ENCODE results near the gene LY6G5B. TPM values are rescaled to one million over a fixed set of nuclear protein-coding genes. Genes with fewer than 3 reads are reported as not detected.

Gene LY6G5B
- polyA plus RNA-seq, 10 donors, result 5.6 to 24.0 (median 10.9) TPM

DNA sequence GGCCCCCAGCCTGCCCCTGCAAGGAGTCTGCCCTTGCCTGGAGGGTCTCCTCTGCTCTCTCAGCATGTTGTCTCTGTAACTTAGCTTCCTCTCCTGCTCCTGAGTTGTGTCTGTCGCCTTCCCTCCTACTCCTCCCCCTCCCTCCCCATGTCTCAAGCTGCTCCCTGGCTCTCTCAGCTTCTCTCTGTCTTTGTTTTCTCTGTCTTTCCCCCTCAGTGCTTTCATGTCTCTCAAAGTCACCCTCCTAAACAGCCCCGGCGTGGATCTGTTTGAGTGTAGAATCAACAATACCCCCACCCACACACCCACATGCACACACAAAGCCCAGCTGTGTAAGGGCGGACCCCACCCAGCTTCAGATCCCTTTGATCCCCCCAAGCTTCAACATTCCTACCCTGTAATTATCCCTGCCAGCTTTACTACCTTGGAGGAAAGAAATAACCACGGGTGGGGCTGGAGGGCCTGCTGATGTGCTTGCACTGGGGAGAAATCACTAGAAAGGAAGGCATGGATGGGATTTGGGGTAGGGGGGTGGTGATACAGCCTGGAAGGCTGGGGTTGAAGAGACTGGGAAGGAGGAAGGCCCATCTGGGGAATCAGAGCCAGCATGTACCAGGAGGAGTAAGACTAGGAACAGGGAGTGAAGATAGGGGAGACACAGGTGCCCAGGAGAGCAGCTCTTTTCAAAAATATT is 44.4 kb downstream of the LY6G5B start:
- no peak for DNase-seq

DNA sequence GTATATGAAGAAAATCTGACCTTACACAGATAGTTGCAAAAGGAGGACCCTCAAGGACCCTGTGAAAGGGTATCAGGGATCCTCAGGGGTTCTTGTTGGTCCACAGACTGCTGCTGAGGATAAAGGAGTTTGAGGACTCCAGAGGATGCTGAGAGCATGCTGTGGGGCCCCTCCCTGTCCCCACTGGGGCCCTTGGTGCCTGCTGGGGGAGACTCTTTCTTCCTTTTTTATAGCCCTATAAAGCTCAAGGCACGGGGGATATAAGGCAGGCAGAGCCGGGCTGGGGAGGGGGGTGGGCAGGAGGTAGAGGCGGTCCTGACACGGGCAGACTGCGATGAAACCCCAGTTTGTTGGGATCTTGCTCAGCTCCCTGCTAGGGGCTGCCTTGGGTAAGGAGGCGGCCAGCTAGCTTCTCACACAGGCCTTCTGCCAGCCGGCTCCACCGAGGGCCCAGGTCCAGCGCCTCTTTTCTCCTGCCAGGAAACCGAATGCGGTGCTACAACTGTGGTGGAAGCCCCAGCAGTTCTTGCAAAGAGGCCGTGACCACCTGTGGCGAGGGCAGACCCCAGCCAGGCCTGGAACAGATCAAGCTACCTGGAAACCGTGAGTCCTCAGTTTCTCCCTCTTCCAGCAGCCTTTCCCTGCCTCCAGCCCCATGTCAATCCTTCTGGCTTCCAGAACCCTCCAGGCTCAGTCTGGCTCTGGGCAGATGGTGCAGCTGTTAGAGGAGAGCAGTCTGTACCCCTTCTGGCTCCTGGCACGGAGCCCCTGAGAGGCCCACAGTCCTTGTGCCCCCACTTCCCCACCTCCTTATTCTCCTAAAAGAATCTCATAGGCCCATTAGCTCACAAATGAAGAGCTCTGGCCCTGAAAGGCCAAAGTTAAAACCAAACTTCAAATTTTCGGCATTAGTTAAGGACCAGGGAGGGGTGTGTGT is 45.5 kb downstream of the LY6G5B start, which contains the start of gene LY6G6D:
Gene LY6G6D, plus strand, starts transcription at position 327 of the 937 bp plus-strand sequence. Its CDS starts 8 bp downstream, at position 335.
- peak in 1 of 3 donors; percentile 40 for DNase-seq

DNA sequence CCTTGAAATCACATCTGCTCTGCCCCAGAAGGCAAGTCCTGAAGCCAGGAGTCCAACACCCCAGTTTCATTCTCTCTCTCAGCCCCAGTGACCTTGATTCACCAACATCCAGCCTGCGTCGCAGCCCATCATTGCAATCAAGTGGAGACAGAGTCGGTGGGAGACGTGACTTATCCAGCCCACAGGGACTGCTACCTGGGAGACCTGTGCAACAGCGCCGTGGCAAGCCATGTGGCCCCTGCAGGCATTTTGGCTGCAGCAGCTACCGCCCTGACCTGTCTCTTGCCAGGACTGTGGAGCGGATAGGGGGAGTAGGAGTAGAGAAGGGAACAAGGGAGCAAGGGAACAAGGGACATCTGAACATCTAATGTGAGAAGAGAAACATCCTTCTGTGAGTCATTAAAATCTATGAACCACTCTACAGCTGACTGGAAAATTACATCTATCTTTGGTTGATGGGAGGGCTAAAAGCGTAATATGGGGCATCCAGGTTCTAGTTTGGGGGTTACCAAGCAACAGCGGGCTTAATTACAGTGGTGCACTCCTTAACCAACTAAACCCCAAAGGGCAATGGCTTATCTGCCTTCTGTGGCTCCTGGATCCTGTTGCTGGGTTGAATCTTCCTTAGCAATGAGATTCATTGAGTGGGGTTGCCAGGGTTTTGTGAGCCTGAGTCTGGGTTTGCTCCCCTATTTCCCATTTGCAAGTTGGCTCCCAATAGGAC is 47.9 kb downstream of the LY6G5B start:
- DNase-seq, result no peak

DNA sequence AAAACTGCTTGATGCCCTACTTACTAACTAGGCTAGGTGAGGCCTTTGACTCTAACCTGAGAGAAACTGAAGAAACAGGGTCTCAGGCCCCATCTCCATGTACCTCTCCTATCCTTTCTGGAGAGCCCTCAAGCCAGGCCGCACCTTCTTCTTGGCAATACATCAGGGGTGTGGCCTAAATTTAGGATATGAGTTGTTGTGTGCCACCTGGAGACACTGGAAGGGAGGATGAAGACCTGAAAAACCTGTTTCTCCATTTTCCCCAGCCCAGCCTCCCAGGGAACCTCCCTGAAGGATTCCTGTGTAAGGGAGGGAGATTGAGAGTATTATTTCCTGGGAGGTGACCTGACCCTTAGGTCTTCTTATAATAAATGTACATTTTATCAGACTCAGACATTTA is 48.5 kb downstream of the LY6G5B start:
- no peak for DNase-seq

DNA sequence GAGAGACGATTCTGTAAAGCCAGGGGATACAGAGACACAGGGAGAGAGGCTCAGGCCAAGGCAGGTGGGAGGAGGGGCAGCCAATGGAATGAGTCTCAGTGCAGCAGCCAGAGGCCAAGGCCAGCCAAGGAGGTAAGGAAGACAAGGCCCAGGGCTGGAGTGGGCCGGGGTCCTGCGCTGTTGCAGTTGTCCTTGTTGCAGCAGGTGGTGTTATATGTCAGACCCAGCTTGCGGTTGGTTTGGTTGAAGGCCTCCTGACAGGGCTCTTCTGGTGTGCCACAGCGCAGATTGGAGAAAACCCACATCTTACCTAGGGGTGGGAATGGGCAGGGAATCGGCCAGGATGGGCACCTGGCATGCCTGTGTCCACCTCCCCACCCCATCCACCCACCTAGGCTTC is 49.2 kb downstream of the LY6G5B start:
- DNase-seq, result no peak

DNA sequence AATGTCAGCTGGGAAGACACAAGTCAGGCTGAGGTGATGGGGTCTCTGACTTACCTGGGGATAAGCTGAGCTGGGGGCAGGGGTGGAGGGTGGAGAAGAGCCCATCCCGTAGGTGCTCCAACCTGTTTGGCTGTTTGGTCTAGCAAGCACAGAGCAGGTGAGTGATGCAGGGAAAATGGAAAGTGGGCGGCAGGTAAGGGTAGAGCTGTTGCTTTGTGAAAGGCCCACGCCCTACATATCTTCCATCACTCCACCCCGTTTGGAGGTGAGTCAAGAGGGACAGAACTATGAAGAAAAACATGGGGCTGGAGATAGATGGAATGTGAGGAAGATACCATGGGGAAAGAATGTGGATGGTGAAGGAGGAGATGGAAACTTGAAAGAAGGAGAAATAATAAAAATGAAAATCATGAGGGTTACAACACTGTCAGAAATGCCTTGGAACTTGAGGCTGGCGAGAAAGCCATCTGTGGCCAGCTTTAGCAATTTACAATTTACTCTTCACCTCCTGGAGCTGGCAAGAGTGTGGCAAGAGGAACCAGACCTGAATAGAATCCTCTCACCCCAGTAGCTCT is 50.5 kb downstream of the LY6G5B start:
- DNase-seq, result no peak

DNA sequence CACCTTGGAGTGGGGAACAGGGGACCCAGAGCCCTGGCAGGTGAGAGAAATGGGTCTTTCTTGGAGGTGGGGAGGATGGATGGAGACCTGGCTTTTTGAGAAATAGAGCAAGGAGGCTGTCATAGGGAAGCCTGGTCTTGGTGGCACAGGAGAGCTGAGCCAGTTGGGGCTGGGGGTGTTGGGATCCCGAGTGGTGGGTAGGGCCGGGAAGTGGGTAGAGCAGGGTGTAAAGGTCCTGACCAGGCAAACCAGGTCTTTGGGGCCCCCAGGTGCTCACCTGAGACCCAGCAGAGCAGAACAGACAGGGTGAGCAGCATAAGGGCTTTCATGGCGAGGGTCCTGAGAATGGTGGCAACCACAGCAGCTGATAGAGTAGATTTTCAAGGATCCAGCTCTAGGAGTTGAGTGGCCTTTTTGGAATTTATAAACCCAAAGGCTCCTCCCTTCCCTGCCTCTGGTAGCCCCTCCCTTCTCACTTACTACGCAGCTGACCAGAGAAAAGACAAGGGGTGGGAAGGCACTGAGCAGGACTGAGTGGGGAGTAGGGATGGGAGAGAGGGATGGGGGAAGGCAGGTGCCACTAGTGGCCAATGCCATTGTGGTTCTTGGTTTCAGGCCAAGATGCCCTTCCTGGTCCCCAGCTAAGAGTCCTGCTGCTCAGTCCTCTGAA is 51.7 kb downstream of the LY6G5B start, which contains the start of gene LY6G6C:
Gene LY6G6C, minus strand, starts transcription at position 396 of the 670 bp plus-strand sequence. Its CDS starts 67 bp downstream, at position 329.
- DNase-seq, result no peak

DNA sequence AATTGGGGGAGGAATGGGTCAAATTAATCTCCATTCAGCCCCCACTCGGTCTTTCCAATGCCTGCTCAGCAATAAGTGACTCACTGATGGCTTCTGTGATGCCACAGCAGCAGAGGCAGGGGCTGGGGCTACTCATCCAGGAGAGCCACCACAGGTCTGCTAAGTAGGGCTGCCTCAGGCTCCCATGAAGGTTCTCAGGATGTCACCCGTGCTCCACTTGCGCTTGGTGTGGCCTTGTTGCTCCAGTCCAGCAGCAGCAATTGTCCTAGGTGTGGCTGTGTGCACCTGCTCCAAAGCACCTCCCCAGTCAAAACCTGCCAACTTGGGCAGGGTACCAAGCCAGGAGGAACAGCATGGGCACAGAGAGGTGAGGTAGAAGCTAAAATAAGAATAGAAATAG is 52.4 kb downstream of the LY6G5B start:
- DNase-seq, result no peak

Other genes starting within 250 kb of the LY6G5B start
- gene MICB, start 171.8 kb upstream of the LY6G5B start, polyA plus RNA-seq (ENCODE audit: insufficient read length in 10 of 10), result 1 to 10 TPM in 5 of 10 donors, under 1 TPM in 5; 0.47 to 1.1 (median 0.99) TPM
- gene MCCD1, start 141.0 kb upstream of the LY6G5B start, polyA plus RNA-seq (ENCODE audit: insufficient read length in 10 of 10), result not detected
- 100 to 1,000 TPM; 292 to 441 (median 367) TPM for gene DDX39B, start 128.0 kb upstream of the LY6G5B start, polyA plus RNA-seq (ENCODE audit: insufficient read length in 10 of 10)
- 1 to 10 TPM; 2.5 to 5.9 (median 3.9) TPM for gene ATP6V1G2, start 123.4 kb upstream of the LY6G5B start, polyA plus RNA-seq (ENCODE audit: insufficient read length in 10 of 10)
- gene NFKBIL1, start 122.4 kb upstream of the LY6G5B start, polyA plus RNA-seq (ENCODE audit: insufficient read length in 10 of 10), result 10 to 100 TPM; 11.3 to 17.7 (median 14.4) TPM
- under 1 TPM in 6 of 10 donors, not detected in 4; 0.12 to 0.91 (median 0.21) TPM for gene LTA, start 97.7 kb upstream of the LY6G5B start, polyA plus RNA-seq (ENCODE audit: insufficient read length in 10 of 10)
- gene TNF, start 94.4 kb upstream of the LY6G5B start, polyA plus RNA-seq (ENCODE audit: insufficient read length in 10 of 10), result 1 to 10 TPM in 1 of 10 donors, under 1 TPM in 8, not detected in 1; 0.17 to 3.5 (median 0.29) TPM
- 10 to 100 TPM in 1 of 10 donors, 1 to 10 TPM in 6, under 1 TPM in 3; 0.67 to 32.2 (median 1.5) TPM for gene LTB, start 87.6 kb upstream of the LY6G5B start, polyA plus RNA-seq (ENCODE audit: insufficient read length in 10 of 10)
- gene LST1, start 83.7 kb upstream of the LY6G5B start, polyA plus RNA-seq (ENCODE audit: insufficient read length in 10 of 10), result 10 to 100 TPM in 1 of 10 donors, 1 to 10 TPM in 9; 4.1 to 10.9 (median 6.4) TPM
- under 1 TPM in 4 of 10 donors, not detected in 6; 0.20 to 0.59 (median 0.30) TPM for gene NCR3, start 77.0 kb upstream of the LY6G5B start, polyA plus RNA-seq (ENCODE audit: insufficient read length in 10 of 10)
- 10 to 100 TPM; 15.1 to 35.2 (median 23.0) TPM for gene AIF1, start 54.7 kb upstream of the LY6G5B start, polyA plus RNA-seq (ENCODE audit: insufficient read length in 10 of 10)
- 100 to 1,000 TPM; 112 to 149 (median 132) TPM for gene PRRC2A, start 49.3 kb upstream of the LY6G5B start, polyA plus RNA-seq (ENCODE audit: insufficient read length in 10 of 10)
- 100 to 1,000 TPM; 177 to 216 (median 198) TPM for gene BAG6, start 17.3 kb upstream of the LY6G5B start, polyA plus RNA-seq (ENCODE audit: insufficient read length in 10 of 10)
- 1 to 10 TPM; 2.6 to 5.7 (median 4.2) TPM for gene APOM, start 14.1 kb upstream of the LY6G5B start, polyA plus RNA-seq (ENCODE audit: insufficient read length in 10 of 10)
- gene C6orf47, start 9.2 kb upstream of the LY6G5B start, polyA plus RNA-seq (ENCODE audit: insufficient read length in 10 of 10), result 10 to 100 TPM; 11.4 to 16.0 (median 13.4) TPM
- 10 to 100 TPM; 10.1 to 16.9 (median 12.2) TPM for gene GPANK1, start 5.0 kb upstream of the LY6G5B start, polyA plus RNA-seq (ENCODE audit: insufficient read length in 10 of 10)
- gene CSNK2B, start 3.9 kb upstream of the LY6G5B start, polyA plus RNA-seq (ENCODE audit: insufficient read length in 10 of 10), result 100 to 1,000 TPM; 118 to 150 (median 138) TPM
- 1 to 10 TPM in 9 of 10 donors, under 1 TPM in 1; 0.68 to 5.1 (median 2.4) TPM for gene LY6G5C, start 11.1 kb downstream of the LY6G5B start, polyA plus RNA-seq (ENCODE audit: insufficient read length in 10 of 10)
- gene ABHD16A, start 33.3 kb downstream of the LY6G5B start, polyA plus RNA-seq (ENCODE audit: insufficient read length in 10 of 10), result 10 to 100 TPM; 36.3 to 50.0 (median 39.2) TPM
- gene LY6G6F, start 36.9 kb downstream of the LY6G5B start, polyA plus RNA-seq (ENCODE audit: insufficient read length in 10 of 10), result under 1 TPM in 3 of 10 donors, not detected in 7; 0.17 to 0.38 (median 0.20) TPM
- 1 to 10 TPM in 1 of 10 donors, under 1 TPM in 5, not detected in 4; 0.42 to 1.1 (median 0.53) TPM for gene LY6G6D, start 45.4 kb downstream of the LY6G5B start, polyA plus RNA-seq (ENCODE audit: insufficient read length in 10 of 10)
- gene LY6G6C, start 51.8 kb downstream of the LY6G5B start, polyA plus RNA-seq (ENCODE audit: insufficient read length in 10 of 10), result 1 to 10 TPM in 1 of 10 donors, under 1 TPM in 8, not detected in 1; 0.19 to 1.0 (median 0.38) TPM
- gene MPIG6B, start 53.4 kb downstream of the LY6G5B start, polyA plus RNA-seq (ENCODE audit: insufficient read length in 10 of 10), result 1 to 10 TPM in 3 of 10 donors, under 1 TPM in 7; 0.52 to 1.8 (median 0.82) TPM
- 100 to 1,000 TPM in 8 of 10 donors, 10 to 100 TPM in 2; 87.3 to 135 (median 109) TPM for gene DDAH2, start 59.3 kb downstream of the LY6G5B start, polyA plus RNA-seq (ENCODE audit: insufficient read length in 10 of 10)
- 100 to 1,000 TPM; 114 to 181 (median 138) TPM for gene CLIC1, start 66.6 kb downstream of the LY6G5B start, polyA plus RNA-seq (ENCODE audit: insufficient read length in 10 of 10)
- 10 to 100 TPM in 6 of 10 donors, 1 to 10 TPM in 4; 5.9 to 29.4 (median 13.5) TPM for gene MSH5, start 70.0 kb downstream of the LY6G5B start, polyA plus RNA-seq (ENCODE audit: insufficient read length in 10 of 10)
- gene SAPCD1, start 92.7 kb downstream of the LY6G5B start, polyA plus RNA-seq (ENCODE audit: insufficient read length in 10 of 10), result 10 to 100 TPM in 1 of 10 donors, 1 to 10 TPM in 9; 2.1 to 10.9 (median 3.0) TPM
- gene VWA7, start 107.4 kb downstream of the LY6G5B start, polyA plus RNA-seq (ENCODE audit: insufficient read length in 10 of 10), result 1 to 10 TPM in 9 of 10 donors, under 1 TPM in 1; 0.88 to 3.3 (median 2.3) TPM
- 10 to 100 TPM; 42.0 to 63.0 (median 46.2) TPM for gene VARS1, start 125.8 kb downstream of the LY6G5B start, polyA plus RNA-seq (ENCODE audit: insufficient read length in 10 of 10)
- gene LSM2, start 137.0 kb downstream of the LY6G5B start, polyA plus RNA-seq (ENCODE audit: insufficient read length in 10 of 10), result 10 to 100 TPM; 46.2 to 63.6 (median 58.9) TPM
- gene HSPA1L, start 145.3 kb downstream of the LY6G5B start, polyA plus RNA-seq (ENCODE audit: insufficient read length in 10 of 10), result 1 to 10 TPM; 3.3 to 4.3 (median 3.9) TPM
- 100 to 1,000 TPM in 1 of 10 donors, 10 to 100 TPM in 9; 47.4 to 176 (median 71.8) TPM for gene HSPA1A, start 145.6 kb downstream of the LY6G5B start, polyA plus RNA-seq (ENCODE audit: insufficient read length in 10 of 10)
- gene HSPA1B, start 157.8 kb downstream of the LY6G5B start, polyA plus RNA-seq (ENCODE audit: insufficient read length in 10 of 10), result 100 to 1,000 TPM in 1 of 10 donors, 10 to 100 TPM in 9; 34.3 to 226 (median 55.8) TPM
- 10 to 100 TPM; 15.3 to 19.4 (median 17.2) TPM for gene NEU1, start 192.8 kb downstream of the LY6G5B start, polyA plus RNA-seq (ENCODE audit: insufficient read length in 10 of 10)
- gene SLC44A4, start 209.0 kb downstream of the LY6G5B start, polyA plus RNA-seq (ENCODE audit: insufficient read length in 10 of 10), result under 1 TPM in 8 of 10 donors, not detected in 2; 0.08 to 0.50 (median 0.29) TPM
- 10 to 100 TPM; 23.3 to 40.1 (median 29.4) TPM for gene EHMT2, start 227.7 kb downstream of the LY6G5B start, polyA plus RNA-seq (ENCODE audit: insufficient read length in 10 of 10)
- 10 to 100 TPM in 4 of 10 donors, 1 to 10 TPM in 6; 7.9 to 16.2 (median 9.6) TPM for gene ZBTB12, start 232.1 kb downstream of the LY6G5B start, polyA plus RNA-seq (ENCODE audit: insufficient read length in 10 of 10)